H54 (cell line): Measurements from ENCODE around the gene OTUB1.

ENCODE experiments used
- DNase-seq: peaks from one replicate; pipeline ENCODE4 v3.0.0; 2011; ENCODE audit warnings: low spot score, mixed read lengths; ENCODE audit not compliant: insufficient read length
- FAIRE-seq: peaks from 3 replicates; lab custom pipeline; 2011; peaks lifted over from hg19 to GRCh38; lab: Jason Lieb, UNC
- POLR2A ChIP-seq: IDR thresholded peaks from 2 replicates; pipeline ENCODE4 v1.6.1; 2011; ENCODE audit warnings: low read depth, mild to moderate bottlenecking, low read length

Gene OTUB1

GRCh38 chr11:63993993-63994392 lies 7.8 kb downstream of the OTUB1 start:
- FAIRE-seq (no peak), DNase-seq (no peak)
- TF ChIP-seq POLR2A: no peak

GRCh38 chr11:63996512-63996911 lies 10.3 kb downstream of the OTUB1 start:
- no peak for FAIRE-seq
- DNase-seq: no peak
- no peak for TF ChIP-seq POLR2A

- no peak for FAIRE-seq
- DNase-seq: no peak
- no peak for TF ChIP-seq POLR2A
These were observed 11.0 kb downstream of the OTUB1 start for GRCh38 chr11:63997104-63997700.

GRCh38 chr11:63997801-63998337 lies 11.6 kb downstream of the OTUB1 start:
- FAIRE-seq (no peak), DNase-seq (no peak)
- no peak for TF ChIP-seq POLR2A

GRCh38 chr11:63998558-63999348 lies 12.5 kb downstream of the OTUB1 start:
- DNase-seq (no peak), FAIRE-seq (no peak)
- no peak for TF ChIP-seq POLR2A

DNA sequence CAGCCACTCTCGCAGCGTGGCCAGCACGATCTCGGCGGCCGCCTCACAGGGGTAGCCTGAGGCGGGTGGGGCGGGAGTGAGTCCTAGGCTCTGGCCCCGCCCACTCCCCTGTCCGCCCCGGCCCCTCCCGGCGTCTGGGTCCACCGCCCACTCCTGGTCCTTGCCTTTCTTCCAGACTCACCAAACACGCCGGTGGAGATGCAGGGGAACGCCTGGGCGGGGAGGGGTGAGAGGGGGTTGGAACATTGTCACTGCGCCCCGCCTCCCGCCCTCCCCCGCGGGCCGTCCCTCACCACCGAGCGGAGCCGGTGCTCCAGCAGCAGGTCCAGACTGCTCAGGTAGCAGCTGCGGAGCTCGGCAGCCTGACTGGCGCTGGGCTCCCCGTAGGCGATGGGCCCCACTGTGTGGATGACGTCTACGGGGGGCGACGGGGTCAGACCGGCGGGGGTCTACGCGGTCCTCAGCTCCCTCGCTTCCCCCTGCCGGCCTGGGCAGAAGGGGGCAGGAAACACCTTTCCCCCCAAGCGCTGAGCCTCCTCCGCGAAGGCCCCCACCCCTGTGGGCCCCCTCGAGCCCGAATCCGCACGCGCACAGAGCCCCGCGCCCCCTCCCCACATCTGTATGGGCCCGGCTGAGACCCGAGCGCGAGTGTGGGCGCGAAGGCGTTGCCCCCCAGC lies 13.2 kb downstream of the OTUB1 start:
- no peak for DNase-seq
- no peak for FAIRE-seq
- TF ChIP-seq POLR2A: no peak

GRCh38 chr11:64000026-64000739 lies 13.9 kb downstream of the OTUB1 start:
- DNase-seq (no peak), FAIRE-seq (no peak)
- TF ChIP-seq POLR2A: no peak

- TF ChIP-seq POLR2A: no peak
- FAIRE-seq (no peak), DNase-seq (no peak)
These were observed 14.7 kb downstream of the OTUB1 start for GRCh38 chr11:64000740-64001483.

- no peak for FAIRE-seq
- no peak for DNase-seq
- TF ChIP-seq POLR2A: no peak
These were observed 15.5 kb downstream of the OTUB1 start for GRCh38 chr11:64001484-64002420.

GRCh38 chr11:64003807-64004589 lies 17.8 kb downstream of the OTUB1 start:
- DNase-seq: no peak
- TF ChIP-seq POLR2A: no peak
- no peak for FAIRE-seq

DNA sequence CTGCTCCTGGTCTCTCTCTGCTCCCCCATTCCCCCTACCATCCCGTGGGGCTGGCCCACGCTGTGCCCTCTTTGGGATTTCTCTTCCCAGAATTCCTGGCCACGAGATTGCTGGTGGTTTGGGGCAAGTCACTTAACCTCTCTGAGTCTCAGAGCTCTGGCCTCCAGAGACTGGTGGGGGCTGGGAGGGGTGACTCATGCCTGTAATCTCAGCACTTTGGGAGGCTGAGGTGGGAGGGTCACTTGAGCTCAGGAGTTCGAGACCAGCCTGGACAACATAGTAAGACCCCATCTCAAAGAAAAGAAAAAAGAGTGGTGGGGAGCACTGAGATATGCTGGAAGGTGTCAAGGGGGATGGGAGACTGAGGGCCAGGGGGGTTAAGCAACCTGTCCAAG lies 18.3 kb downstream of the OTUB1 start:
- no peak for TF ChIP-seq POLR2A
- FAIRE-seq (no peak), DNase-seq (no peak)
